ENCODE results near the gene KIF15.

- TF ChIP-seq, protein P1, sequence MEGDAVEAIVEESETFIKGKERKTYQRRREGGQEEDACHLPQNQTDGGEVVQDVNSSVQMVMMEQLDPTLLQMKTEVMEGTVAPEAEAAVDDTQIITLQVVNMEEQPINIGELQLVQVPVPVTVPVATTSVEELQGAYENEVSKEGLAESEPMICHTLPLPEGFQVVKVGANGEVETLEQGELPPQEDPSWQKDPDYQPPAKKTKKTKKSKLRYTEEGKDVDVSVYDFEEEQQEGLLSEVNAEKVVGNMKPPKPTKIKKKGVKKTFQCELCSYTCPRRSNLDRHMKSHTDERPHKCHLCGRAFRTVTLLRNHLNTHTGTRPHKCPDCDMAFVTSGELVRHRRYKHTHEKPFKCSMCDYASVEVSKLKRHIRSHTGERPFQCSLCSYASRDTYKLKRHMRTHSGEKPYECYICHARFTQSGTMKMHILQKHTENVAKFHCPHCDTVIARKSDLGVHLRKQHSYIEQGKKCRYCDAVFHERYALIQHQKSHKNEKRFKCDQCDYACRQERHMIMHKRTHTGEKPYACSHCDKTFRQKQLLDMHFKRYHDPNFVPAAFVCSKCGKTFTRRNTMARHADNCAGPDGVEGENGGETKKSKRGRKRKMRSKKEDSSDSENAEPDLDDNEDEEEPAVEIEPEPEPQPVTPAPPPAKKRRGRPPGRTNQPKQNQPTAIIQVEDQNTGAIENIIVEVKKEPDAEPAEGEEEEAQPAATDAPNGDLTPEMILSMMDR (IDR thresholded peaks at IDR 0.05), result no peak
- no peak for TF ChIP-seq POLR2A (IDR thresholded peaks at IDR 0.05)
Measured at GRCh38 chr3:44842376-44842775, 80.8 kb downstream of the KIF15 start.

Data from esophagus squamous epithelium (tissue), 4 donors.